A549 (cell line): ENCODE results near the gene KRT37. TPM values are rescaled to one million over a fixed set of nuclear protein-coding genes. Genes with fewer than 3 reads are reported as not detected.

Experiments used
- ATAC-seq, 2 experiments: fragments of 200-7000 bp in 1 of 2; fragments of >200 bp in 1 of 2; cut with Nextera tagmentation in 1 of 2; cut with Tn5 transposase in 1 of 2; 3 replicates each; pipeline versions ENCODE4 v1.8.0 to v1.9.1; 2018 to 2020; ENCODE audit warnings: mild to moderate bottlenecking in 1 of 2, moderate library complexity in 1 of 2
- CTCF ChIA-PET: fragments of 300-600 bp; sonication (Branson Sonifier 250); formaldehyde crosslinking; extraction: SDS; loops from one replicate; lab custom pipeline; 2021; ENCODE audit warnings: antibody characterized with exemption, inconsistent platforms; lab: Yijun Ruan, JAX
- POLR2A ChIA-PET: fragments of 350-600 bp; formaldehyde crosslinking; extraction: SDS; loops from one replicate; lab custom pipeline; 2021; ENCODE audit warnings: antibody characterized with exemption, inconsistent platforms; lab: Yijun Ruan, JAX
- DNase-seq, 2 experiments: peaks; one replicate each; pipeline versions ENCODE4 v3.0.0 to v3.0.0-alpha.2; 2011 to 2016; ENCODE audit warnings: low read depth in 1 of 2, low spot score in 1 of 2
- FAIRE-seq: peaks from 2 replicates; lab custom pipeline; 2011; peaks lifted over from hg19 to GRCh38; lab: Jason Lieb, UNC
- H3K27ac ChIP-seq, 2 experiments: fragments of >200 bp; sonication (Bioruptor Twin); formaldehyde crosslinking; 3 replicates each; pipeline ENCODE4 v1.5.1; 2016 to 2017
- H3K4me1 ChIP-seq: fragments of >200 bp; sonication (Bioruptor Twin); formaldehyde crosslinking; 3 replicates; pipeline ENCODE4 v1.6.1; 2016
- H3K4me2 ChIP-seq: fragments of >200 bp; sonication (Bioruptor Twin); formaldehyde crosslinking; 3 replicates; pipeline ENCODE4 v1.6.1; 2016
- H3K4me3 ChIP-seq: fragments of >200 bp; sonication (Bioruptor Twin); formaldehyde crosslinking; 3 replicates; pipeline ENCODE4 v1.5.1; 2016
- H3K9me3 ChIP-seq: fragments of >200 bp; sonication (Bioruptor Twin); formaldehyde crosslinking; 3 replicates; pipeline ENCODE4 v1.6.1; 2016
- CBX2 ChIP-seq: fragments of 200-600 bp; sonication (generic); IDR thresholded peaks from 2 replicates; pipeline ENCODE4 v1.6.1; 2016; ENCODE audit warnings: low read depth, mild to moderate bottlenecking, borderline replicate concordance
- CBX8 ChIP-seq: fragments of 200-600 bp; sonication (generic); IDR thresholded peaks from 2 replicates; pipeline ENCODE4 v1.6.1; 2016
- CHD2 ChIP-seq: fragments of 150-350 bp; IDR thresholded peaks from 2 replicates; pipeline ENCODE4 v1.6.1; 2014; ENCODE audit warnings: low read length; ENCODE audit not compliant: partially characterized antibody
- CHD4 ChIP-seq: fragments of 200-600 bp; sonication (generic); IDR thresholded peaks from 2 replicates; pipeline ENCODE4 v1.6.1; 2016; ENCODE audit warnings: antibody characterized with exemption, mild to moderate bottlenecking, borderline replicate concordance
- EHMT2 ChIP-seq: fragments of 200-600 bp; sonication (generic); IDR thresholded peaks from 2 replicates; pipeline ENCODE4 v1.6.1; 2016; ENCODE audit warnings: antibody characterized with exemption, low read depth, mild to moderate bottlenecking, moderate library complexity
- EP300 ChIP-seq, 2 experiments: fragments of >200 bp; sonication (Bioruptor Twin); formaldehyde crosslinking; IDR thresholded peaks; 2 replicates in 1 of 2; 3 replicates in 1 of 2; pipeline ENCODE4 v1.6.1; 2016 to 2017
- ESRRA ChIP-seq: fragments of 150-350 bp; IDR thresholded peaks from 2 replicates; pipeline ENCODE4 v1.6.1; 2014; ENCODE audit warnings: mild to moderate bottlenecking, low read length, borderline replicate concordance
- FOSB ChIP-seq: fragments of 250-450 bp; sonication (Bioruptor Pico); IDR thresholded peaks from 2 replicates; pipeline ENCODE4 v1.5.0; 2020; ENCODE audit warnings: mild to moderate bottlenecking, moderate library complexity
- FOSL2 ChIP-seq, 2 experiments: fragments of 450-650 bp in 1 of 2; fragments of >200 bp in 1 of 2; sonication (Bioruptor Twin) in 1 of 2; formaldehyde crosslinking; IDR thresholded peaks; 2 replicates each; pipeline versions ENCODE4 v1.5.0 to v1.6.1; 2016 to 2020; ENCODE audit warnings: mild to moderate bottlenecking in 1 of 2, moderate library complexity in 1 of 2
- FOXS1 ChIP-seq: fragments of 250-450 bp; sonication (Bioruptor Pico); IDR thresholded peaks from 2 replicates; pipeline ENCODE4 v1.5.0; 2020; ENCODE audit warnings: mild to moderate bottlenecking, moderate library complexity
- HOXB5 ChIP-seq: fragments of 250-450 bp; sonication (Bioruptor Pico); IDR thresholded peaks from 2 replicates; pipeline ENCODE4 v1.5.0; 2020; ENCODE audit warnings: mild to moderate bottlenecking, moderate library complexity
- JUNB ChIP-seq: fragments of >200 bp; sonication (Bioruptor Twin); formaldehyde crosslinking; IDR thresholded peaks from 2 replicates; pipeline ENCODE4 v1.6.1; 2016
- KDM1A ChIP-seq: fragments of 200-600 bp; sonication (generic); IDR thresholded peaks from 2 replicates; pipeline ENCODE4 v1.6.1; 2016; ENCODE audit warnings: low read depth, mild to moderate bottlenecking
- KDM5A ChIP-seq: fragments of 200-600 bp; sonication (generic); IDR thresholded peaks from 2 replicates; pipeline ENCODE4 v1.6.1; 2016; ENCODE audit warnings: antibody characterized with exemption, mild to moderate bottlenecking
- MAFK ChIP-seq: fragments of 450-650 bp; IDR thresholded peaks from 2 replicates; pipeline ENCODE4 v1.6.1; 2014; ENCODE audit not compliant: partially characterized antibody
- MYC ChIP-seq: IDR thresholded peaks from 2 replicates; pipeline ENCODE4 v1.6.1; 2012; ENCODE audit warnings: mild to moderate bottlenecking, inconsistent platforms, low read length, improper control_type of control experiment, borderline replicate concordance
- NPAS2 ChIP-seq: fragments of 250-450 bp; sonication (Bioruptor Pico); IDR thresholded peaks from 2 replicates; pipeline ENCODE4 v1.8.0; 2022; ENCODE audit warnings: mild to moderate bottlenecking, moderate library complexity, borderline replicate concordance
- NR3C1 ChIP-seq: fragments of >200 bp; sonication (Bioruptor Twin); formaldehyde crosslinking; IDR thresholded peaks from 3 replicates; pipeline ENCODE4 v1.6.1; 2017
- POLR2A ChIP-seq: IDR thresholded peaks from 2 replicates; pipeline ENCODE4 v1.6.1; 2012; ENCODE audit warnings: mild to moderate bottlenecking, low read length
- RAD21 ChIP-seq, 2 experiments: fragments of >200 bp in 1 of 2; sonication (Bioruptor Twin) in 1 of 2; formaldehyde crosslinking in 1 of 2; IDR thresholded peaks in 1 of 2; conservative IDR thresholded peaks in 1 of 2; 2 replicates in 1 of 2; 3 replicates in 1 of 2; pipeline ENCODE4 v1.6.1; 2012 to 2018; ENCODE audit warnings: inconsistent platforms in 1 of 2
- RARB ChIP-seq: fragments of 250-450 bp; sonication (Bioruptor Pico); IDR thresholded peaks from 2 replicates; pipeline ENCODE4 v1.8.0; 2021; ENCODE audit warnings: mild to moderate bottlenecking, moderate library complexity
- RCOR1 ChIP-seq: fragments of 150-350 bp; IDR thresholded peaks from 2 replicates; pipeline ENCODE4 v1.6.1; 2014; ENCODE audit warnings: antibody characterized with exemption, low read length, low read depth
- RNF2 ChIP-seq: fragments of 200-600 bp; sonication (generic); IDR thresholded peaks from 2 replicates; pipeline ENCODE4 v1.6.1; 2016; ENCODE audit warnings: low read depth, mild to moderate bottlenecking, antibody characterized with exemption, moderate library complexity, borderline replicate concordance
- SREBF2 ChIP-seq: fragments of 450-650 bp; IDR thresholded peaks from 2 replicates; pipeline ENCODE4 v1.6.1; 2014; ENCODE audit warnings: mild to moderate bottlenecking, moderate library complexity
- TFCP2L1 ChIP-seq: fragments of 250-450 bp; sonication (Bioruptor Pico); IDR thresholded peaks from 2 replicates; pipeline ENCODE4 v1.5.0; 2021; ENCODE audit warnings: mild to moderate bottlenecking
- TP53 ChIP-seq: fragments of 250-450 bp; sonication (Bioruptor Pico); IDR thresholded peaks from 2 replicates; pipeline ENCODE4 v1.5.0; 2021; ENCODE audit warnings: mild to moderate bottlenecking, moderate library complexity
- ZC3H11A ChIP-seq: fragments of 450-650 bp; IDR thresholded peaks from 2 replicates; pipeline ENCODE4 v1.6.1; 2014; ENCODE audit warnings: antibody characterized with exemption, mild to moderate bottlenecking
- ZFP36 ChIP-seq: fragments of 450-650 bp; IDR thresholded peaks from 2 replicates; pipeline ENCODE4 v1.6.1; 2014; ENCODE audit warnings: borderline replicate concordance; ENCODE audit not compliant: partially characterized antibody
- ZSCAN20 ChIP-seq: fragments of 250-450 bp; sonication (Bioruptor Pico); IDR thresholded peaks from 2 replicates; pipeline ENCODE4 v1.8.0; 2022; ENCODE audit warnings: mild to moderate bottlenecking, moderate library complexity
- WGBS: methylation state at CpG from one replicate; pipeline ENCODE4 v1.1.6; 2017; ENCODE audit errors: missing lambda C conversion rate; 5-methylcytosine and 5-hydroxymethylcytosine counted together
- polyA plus RNA-seq, 4 experiments: library from polyadenylated mRNA; depleted of rRNA in 3 of 4; stranded (reverse); fragments of >200 nt; fragmentation: RNase III in 1 of 4; extraction: RNeasy Plus Mini Kit Qiagen cat#74134 plus additional on column Dnase treatment in 1 of 4; gene quantifications; 2 replicates in 3 of 4; 3 replicates in 1 of 4; pipeline ENCODE4 v1.2.3, GENCODE V29; 2011 to 2017
- TF ChIP-seq, protein P1 (sequence below): IDR thresholded peaks from 2 replicates; pipeline ENCODE4 v1.6.1; 2012
- TF ChIP-seq, protein P2 (sequence below): fragments of 250-450 bp; sonication (Bioruptor Pico); IDR thresholded peaks from 2 replicates; pipeline ENCODE4 v1.5.0; 2021; ENCODE audit warnings: mild to moderate bottlenecking, moderate library complexity, borderline replicate concordance
- TF ChIP-seq, protein P3 (sequence below): IDR thresholded peaks from 2 replicates; pipeline ENCODE4 v1.6.1; 2012; ENCODE audit warnings: low read depth, borderline replicate concordance

The KRT37 gene
- polyA plus RNA-seq, 2 of the 4 experiments (the other 2 are of a cell fraction), result not detected

DNA sequence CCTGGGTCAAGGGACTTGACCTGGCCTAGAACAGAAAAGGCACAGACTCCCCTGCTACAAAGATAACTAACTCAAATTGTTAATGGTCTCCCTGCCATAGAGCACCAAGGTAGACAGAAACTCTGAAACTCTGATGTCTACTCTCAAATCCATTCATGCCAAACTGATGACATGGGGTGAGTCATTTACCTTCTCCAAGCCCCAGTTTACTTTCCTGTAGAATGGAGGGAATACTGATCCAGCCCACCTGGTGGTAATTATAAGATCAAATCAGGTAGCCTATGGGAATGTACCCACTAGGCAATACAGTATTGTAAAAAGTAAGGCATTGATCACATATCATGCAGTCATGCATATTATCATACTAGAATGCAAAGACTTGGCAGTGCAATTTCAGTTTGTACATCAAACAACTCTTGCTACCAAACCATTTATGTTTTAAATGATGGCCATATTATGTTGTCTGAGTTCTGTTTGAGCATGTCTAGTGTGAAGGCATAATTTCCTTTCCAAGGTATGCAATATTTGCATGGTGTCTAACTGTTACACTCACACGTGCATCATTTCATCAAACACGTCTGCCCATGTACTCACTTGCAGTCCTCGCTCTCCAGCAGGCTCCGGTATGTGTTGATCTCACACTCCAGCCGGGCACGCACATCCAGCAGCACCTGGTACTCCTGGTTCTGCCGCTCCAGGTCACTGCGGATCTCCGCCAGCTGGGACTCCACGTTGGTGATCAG lies 30.0 kb downstream of the KRT37 start:
- ATAC-seq (no peak), DNase-seq (no peak), FAIRE-seq (no peak)
- POLR2A ChIA-PET, result no interaction called here
- H3K27ac ChIP-seq, result no peak overlapping the region
- WGBS, result 74% methylated on average over 10 of the region's 10 CpGs
- CTCF ChIA-PET, result no interaction called here
- H3K4me3 ChIP-seq, result no peak overlapping the region
- no peaks in the 10 kb centered on the region for H3K4me1 ChIP-seq
- H3K4me2 ChIP-seq, result no peak overlapping the region
- no peaks in the 10 kb centered on the region for H3K9me3 ChIP-seq
- TF ChIP-seq HOXB5 (CRISPR knock-in tag) (no peak), FOSB (CRISPR knock-in tag) (no peak), FOSL2 (IDR thresholded peaks at IDR 0.05) (no peak), FOSL2 (CRISPR knock-in tag; IDR thresholded peaks at IDR 0.05) (0 out of 2 replicates have a peak, but pooled peaks have one; percentile 19), ESRRA (no peak), NPAS2 (no peak), EHMT2 (no peak)

DNA sequence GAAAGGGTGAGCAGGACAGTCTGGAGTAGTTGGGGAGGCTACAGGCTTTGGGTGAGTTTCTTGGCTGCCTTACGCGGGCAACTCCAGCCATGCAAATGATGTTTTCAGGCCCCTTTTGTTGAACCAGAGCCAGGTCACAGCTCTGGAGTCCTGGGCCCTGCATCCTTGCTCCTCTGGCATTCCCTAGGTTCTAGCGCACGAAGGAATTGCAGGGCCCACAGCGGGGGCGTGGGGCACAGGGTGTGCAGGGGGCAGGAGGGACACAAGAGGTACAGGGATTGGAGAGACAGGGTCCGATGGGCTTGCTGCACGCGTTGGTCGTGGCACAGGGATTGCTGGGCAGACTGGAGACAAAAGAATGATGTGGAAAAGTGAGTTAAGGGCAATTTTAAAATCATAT lies 30.6 kb downstream of the KRT37 start:
- ChIA-PET CTCF (interaction anchor here (0.7 to 1.2 kb wide), 3 partner anchors 155 to 255 kb away, joined by 3 to 4 read pairs (median 3); no protein-coding TSS in a partner anchor), POLR2A (no interaction called here)
- Histone ChIP-seq H3K9me3 (no peaks in the 10 kb centered on the region), H3K4me3 (no peak overlapping the region), H3K4me1 (no peaks in the 10 kb centered on the region), H3K4me2 (no peak overlapping the region), H3K27ac (no peak overlapping the region; a peak in 1 of 6 replicates)
- no peak for ATAC-seq
- no peak for FAIRE-seq
- TF ChIP-seq FOXS1 (CRISPR knock-in tag) (no peak), NPAS2 (no peak), ESRRA (no peak), EP300 (IDR thresholded peaks at IDR 0.05) (no peak), MYC (no peak), JUNB (no peak), FOSL2 (IDR thresholded peaks at IDR 0.05) (no peak), FOSL2 (CRISPR knock-in tag; IDR thresholded peaks at IDR 0.05) (no peak), TFCP2L1 (no peak), CBX8 (no peak), ZFP36 (no peak), CHD2 (no peak), POLR2A (no peak), RNF2 (no peak), ZC3H11A (no peak), SREBF2 (no peak), KDM5A (no peak), KDM1A (no peak), RCOR1 (no peak)
- TF ChIP-seq, protein P1, sequence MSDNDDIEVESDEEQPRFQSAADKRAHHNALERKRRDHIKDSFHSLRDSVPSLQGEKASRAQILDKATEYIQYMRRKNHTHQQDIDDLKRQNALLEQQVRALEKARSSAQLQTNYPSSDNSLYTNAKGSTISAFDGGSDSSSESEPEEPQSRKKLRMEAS, result no peak
- TF ChIP-seq, protein P2, sequence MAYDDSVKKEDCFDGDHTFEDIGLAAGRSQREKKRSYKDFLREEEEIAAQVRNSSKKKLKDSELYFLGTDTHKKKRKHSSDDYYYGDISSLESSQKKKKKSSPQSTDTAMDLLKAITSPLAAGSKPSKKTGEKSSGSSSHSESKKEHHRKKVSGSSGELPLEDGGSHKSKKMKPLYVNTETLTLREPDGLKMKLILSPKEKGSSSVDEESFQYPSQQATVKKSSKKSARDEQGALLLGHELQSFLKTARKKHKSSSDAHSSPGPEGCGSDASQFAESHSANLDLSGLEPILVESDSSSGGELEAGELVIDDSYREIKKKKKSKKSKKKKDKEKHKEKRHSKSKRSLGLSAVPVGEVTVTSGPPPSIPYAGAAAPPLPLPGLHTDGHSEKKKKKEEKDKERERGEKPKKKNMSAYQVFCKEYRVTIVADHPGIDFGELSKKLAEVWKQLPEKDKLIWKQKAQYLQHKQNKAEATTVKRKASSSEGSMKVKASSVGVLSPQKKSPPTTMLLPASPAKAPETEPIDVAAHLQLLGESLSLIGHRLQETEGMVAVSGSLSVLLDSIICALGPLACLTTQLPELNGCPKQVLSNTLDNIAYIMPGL, result no peak
- DNase-seq, result no peak
- WGBS, result 87% methylated on average over 10 of the region's 10 CpGs

DNA sequence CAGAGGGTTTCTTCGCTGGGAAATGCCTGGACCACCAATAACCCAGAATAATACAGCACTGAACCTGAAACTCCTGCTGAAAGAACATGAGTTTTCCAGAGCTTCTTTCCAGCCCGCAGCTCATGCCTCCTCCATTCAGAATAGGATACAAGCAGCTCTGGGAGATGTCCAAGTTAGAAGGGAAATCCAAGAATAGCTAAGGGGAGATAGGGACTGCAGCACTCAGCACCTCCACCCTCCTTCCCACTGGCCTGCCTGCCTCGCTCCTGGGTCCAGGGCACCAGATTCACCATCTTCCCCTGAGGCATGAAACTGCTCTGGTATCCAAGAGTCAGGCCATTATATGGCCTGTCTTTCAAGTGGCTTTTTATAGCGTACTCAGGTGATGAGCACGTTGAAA lies 31.1 kb downstream of the KRT37 start:
- no peaks in the 10 kb centered on the region for H3K4me1 ChIP-seq
- no peak for TF ChIP-seq MAFK
- TF ChIP-seq CBX2, result no peak
- no peak for TF ChIP-seq SREBF2
- TF ChIP-seq RAD21 (conservative IDR thresholded peaks at IDR 0.05 in 1 of 2, IDR thresholded peaks at IDR 0.05 in 1 of 2), result no peak
- no peak for TF ChIP-seq MYC
- TF ChIP-seq RARB (CRISPR knock-in tag), result no peak
- no peak for TF ChIP-seq ZC3H11A
- no peak for TF ChIP-seq EHMT2
- TF ChIP-seq NR3C1, result no peak
- TF ChIP-seq CHD4, result no peak
- TF ChIP-seq TP53 (CRISPR knock-in tag), result no peak
- TF ChIP-seq, protein P3, sequence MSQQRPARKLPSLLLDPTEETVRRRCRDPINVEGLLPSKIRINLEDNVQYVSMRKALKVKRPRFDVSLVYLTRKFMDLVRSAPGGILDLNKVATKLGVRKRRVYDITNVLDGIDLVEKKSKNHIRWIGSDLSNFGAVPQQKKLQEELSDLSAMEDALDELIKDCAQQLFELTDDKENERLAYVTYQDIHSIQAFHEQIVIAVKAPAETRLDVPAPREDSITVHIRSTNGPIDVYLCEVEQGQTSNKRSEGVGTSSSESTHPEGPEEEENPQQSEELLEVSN, result no peak
- TF ChIP-seq ZSCAN20, result no peak

More for the DNA sequence above, 31.1 kb downstream of the KRT37 start:
- H3K9me3 ChIP-seq, result no peaks in the 10 kb centered on the region
- ATAC-seq (no peak), FAIRE-seq (no peak), DNase-seq (no peak)
- H3K4me2 ChIP-seq, result no peak overlapping the region
- ChIA-PET POLR2A (no interaction called here), CTCF (interaction anchor here (0.7 to 1.2 kb wide), 3 partner anchors 155 to 255 kb away, joined by 3 to 4 read pairs (median 3); no protein-coding TSS in a partner anchor)
- H3K4me3 ChIP-seq, result no peak overlapping the region
- H3K27ac ChIP-seq, result no peak overlapping the region
- 65% methylated on average over 5 of the region's 5 CpGs for WGBS
